BLaER1 treated with 17β-estradiol and CSF1 and Interleukin-3, amounts not matched to agents 10 nM and 100 nM (cell line): ENCODE data around the gene MAD1L1.
A peak's percentile ranks its signal among the peaks of the same experiment; 100 is the strongest.

Experiments
- H3K27ac ChIP-seq, 11 experiments: shearing (Covaris generic); formaldehyde crosslinking; 2 replicates each; pipeline ENCODE4 v1.8.1; 2022
- H3K27me3 ChIP-seq, 11 experiments: shearing (Covaris generic); formaldehyde crosslinking; 2 replicates each; pipeline ENCODE4 v1.8.1; 2022
- H3K36me3 ChIP-seq, 11 experiments: shearing (Covaris generic); formaldehyde crosslinking; 2 replicates each; pipeline ENCODE4 v1.8.1; 2022
- H3K4me1 ChIP-seq, 10 experiments: shearing (Covaris generic); formaldehyde crosslinking; 2 replicates each; pipeline ENCODE4 v1.8.1; 2022
- H3K4me2 ChIP-seq, 11 experiments: shearing (Covaris generic); formaldehyde crosslinking; 2 replicates each; pipeline ENCODE4 v1.8.1; 2022
- H3K4me3 ChIP-seq, 10 experiments: shearing (Covaris generic); formaldehyde crosslinking; 2 replicates each; pipeline ENCODE4 v1.8.1; 2022
- H3K9ac ChIP-seq, 11 experiments: shearing (Covaris generic); formaldehyde crosslinking; 2 replicates each; pipeline ENCODE4 v1.8.1; 2022
- H3K9me3 ChIP-seq, 11 experiments: shearing (Covaris generic); formaldehyde crosslinking; replicated peaks in 1 of 11; 2 replicates each; pipeline ENCODE4 v1.8.1; 2022
- H4K20me1 ChIP-seq, 11 experiments: shearing (Covaris generic); formaldehyde crosslinking; 2 replicates each; pipeline ENCODE4 v1.8.1; 2022
- Cebpa-rat ChIP-seq, 11 experiments: shearing (Covaris generic); IDR thresholded peaks; 2 replicates each; pipeline ENCODE4 v1.8.1; 2022

Gene MAD1L1

DNA sequence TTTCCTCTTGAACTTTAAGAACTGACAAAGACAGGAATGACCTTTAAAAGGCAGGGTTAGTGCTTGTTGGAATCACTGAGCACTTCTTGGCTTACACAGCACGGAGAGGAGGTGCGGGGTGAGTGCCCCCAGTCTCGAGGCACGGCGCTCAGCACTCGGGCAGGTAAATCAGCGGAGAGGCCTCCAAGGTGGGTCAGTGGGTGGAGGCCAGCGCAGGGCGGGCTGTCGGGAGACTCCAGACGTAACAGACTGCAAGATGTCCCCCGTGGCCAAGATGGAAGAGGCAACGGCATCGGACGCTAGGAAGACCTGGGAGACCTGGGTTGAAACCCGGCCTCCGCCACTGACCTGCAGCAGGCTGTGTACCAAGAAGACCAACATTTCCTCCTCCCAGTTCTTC is 149.4 kb downstream of the MAD1L1 start:
- Histone ChIP-seq H3K4me2 (peak overlapping the region in 5 of 11 experiments; percentile 3 to 67 (median 57); a peak in 4 of 22 replicates), H3K9ac (no peak overlapping the region), H3K27me3 (no peaks in the 10 kb centered on the region), H3K4me1 (peaks cover 26 to 99% (median 93%) of the 10 kb centered on the region in 10 experiments), H3K27ac (no peak overlapping the region), H3K36me3 (peaks cover 16 to 46% (median 27%) of the 10 kb centered on the region in 11 experiments; a peak in 21 of 22 replicates), H3K4me3 (no peak overlapping the region), H4K20me1 (peaks cover 84 to 99% (median 98%) of the 10 kb centered on the region in 11 experiments), H3K9me3 (no peaks in the 10 kb centered on the region)
- no peak for TF ChIP-seq Cebpa-rat (IDR thresholded peaks at IDR 0.05)

DNA sequence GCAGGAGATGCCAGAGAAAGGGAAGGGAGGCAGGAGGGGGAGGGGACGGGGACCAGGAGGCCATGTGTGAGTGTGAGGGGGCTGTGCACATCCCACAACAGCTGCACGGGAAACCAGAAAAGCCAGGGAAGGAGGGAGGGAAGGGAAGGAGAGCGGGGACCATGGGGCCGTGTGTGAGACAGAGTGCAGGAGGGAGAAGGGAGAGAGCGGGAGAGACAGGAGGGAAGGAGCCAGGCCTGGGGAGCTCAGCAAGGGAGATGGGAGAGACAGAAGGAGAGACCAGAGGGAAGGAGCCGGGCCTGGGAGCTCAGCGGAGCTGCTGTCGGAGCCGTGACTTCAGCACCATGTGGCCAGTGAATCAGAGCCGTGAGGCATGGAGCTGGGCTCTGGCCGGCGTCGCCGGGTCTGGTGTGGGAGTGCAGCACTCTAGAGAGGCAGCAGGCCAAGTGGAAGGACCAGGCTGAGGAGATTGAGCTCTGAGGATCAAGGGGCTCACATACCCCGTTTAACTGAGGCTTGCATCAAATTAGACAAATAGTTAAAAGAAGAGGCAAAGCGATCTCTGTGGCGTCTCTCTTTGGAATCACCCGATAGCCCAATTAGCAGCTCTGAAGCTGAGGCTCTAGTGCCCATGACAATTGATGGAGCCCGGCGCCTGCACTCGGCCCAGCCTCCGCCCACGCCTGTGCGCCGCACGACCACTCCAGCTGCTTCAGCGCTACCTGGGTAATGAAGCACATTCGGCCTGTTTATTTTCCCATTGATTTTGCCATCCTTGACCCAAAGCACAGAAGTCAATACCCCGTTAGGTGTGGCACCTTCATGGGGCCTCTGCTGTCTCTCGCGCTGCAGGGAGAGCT is 150.4 kb downstream of the MAD1L1 start:
- Histone ChIP-seq H4K20me1 (peaks cover 83 to 99% (median 98%) of the 10 kb centered on the region in 11 experiments), H3K4me2 (peak overlapping the region in 9 of 11 experiments; percentile 37 to 72 (median 61); a peak in 17 of 22 replicates), H3K9me3 (no peaks in the 10 kb centered on the region), H3K4me1 (peaks cover 16 to 99% (median 91%) of the 10 kb centered on the region in 10 experiments), H3K9ac (peak overlapping the region in 1 of 11 experiments; percentile 39; a peak in 4 of 22 replicates), H3K4me3 (no peak overlapping the region), H3K27ac (no peak overlapping the region), H3K36me3 (peaks cover 16 to 55% (median 33%) of the 10 kb centered on the region in 11 experiments; a peak in 21 of 22 replicates), H3K27me3 (no peaks in the 10 kb centered on the region)
- no peak for TF ChIP-seq Cebpa-rat (IDR thresholded peaks at IDR 0.05)

DNA sequence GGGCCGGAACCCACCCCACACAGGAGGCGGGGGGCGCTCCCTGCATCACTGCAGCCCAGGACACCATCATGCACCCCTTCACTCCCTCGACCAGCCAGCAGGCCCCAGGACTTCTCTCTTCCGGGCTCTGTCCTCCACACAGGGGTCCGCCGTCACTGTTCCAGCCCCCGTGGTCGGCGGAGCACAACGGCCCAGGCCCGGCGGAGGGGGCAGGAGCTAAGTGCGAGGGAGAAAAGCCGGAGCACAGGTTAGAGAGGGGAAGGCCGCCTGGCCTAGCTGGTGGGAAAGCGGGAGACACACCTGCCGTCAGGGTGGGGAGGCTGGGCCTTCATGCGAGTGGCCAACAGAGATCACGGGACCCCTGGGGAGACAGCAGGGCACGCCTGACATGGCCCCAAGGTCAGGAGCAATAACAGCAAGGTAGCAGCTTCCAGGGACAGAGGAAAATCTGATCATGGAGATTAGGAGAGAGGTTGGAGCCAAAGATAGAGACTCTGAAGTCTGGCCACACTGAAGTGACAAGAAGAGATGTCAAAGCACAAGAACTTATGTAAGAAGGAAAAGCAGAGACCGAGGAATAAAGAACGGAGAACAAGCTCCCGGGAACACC is 151.1 kb downstream of the MAD1L1 start:
- Histone ChIP-seq H3K4me1 (peaks cover 10 to 99% (median 91%) of the 10 kb centered on the region in 10 experiments), H3K4me3 (no peak overlapping the region), H3K4me2 (peak overlapping the region in 9 of 11 experiments; percentile 37 to 72 (median 61); a peak in 16 of 22 replicates), H4K20me1 (peaks cover 80 to 99% (median 98%) of the 10 kb centered on the region in 11 experiments), H3K9me3 (peaks cover 0 to 5% (median 2%) of the 10 kb centered on the region in 11 experiments; a peak in 6 of 22 replicates), H3K27ac (no peak overlapping the region), H3K36me3 (peaks cover 23 to 63% (median 40%) of the 10 kb centered on the region in 11 experiments), H3K27me3 (no peaks in the 10 kb centered on the region), H3K9ac (peak overlapping the region in 1 of 11 experiments; percentile 39; a peak in 1 of 22 replicates)
- TF ChIP-seq Cebpa-rat (IDR thresholded peaks at IDR 0.05), result no peak

DNA sequence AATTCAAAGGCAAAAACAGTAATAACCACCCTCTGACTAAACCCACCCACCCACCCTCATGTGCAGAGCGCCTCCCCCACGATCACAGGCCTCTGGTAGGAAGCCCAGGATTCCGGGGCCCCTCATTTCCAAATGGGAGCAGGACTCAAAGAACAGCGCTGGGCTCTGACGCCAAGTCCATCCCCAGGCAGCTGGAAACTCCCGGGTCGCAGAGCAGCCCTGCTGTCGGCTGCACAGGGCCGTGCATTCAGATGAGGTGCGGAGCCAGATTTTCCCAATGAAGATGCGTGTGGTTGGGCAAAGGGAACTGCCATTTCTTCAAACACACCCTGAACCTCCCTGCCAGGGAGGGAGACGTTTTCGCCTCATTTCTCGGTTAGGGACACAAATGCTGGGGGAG is 152.3 kb downstream of the MAD1L1 start:
- Histone ChIP-seq H3K36me3 (peaks cover 28 to 64% (median 52%) of the 10 kb centered on the region in 11 experiments), H3K27me3 (peaks cover 0 to 8% (median 0%) of the 10 kb centered on the region in 11 experiments; a peak in 6 of 22 replicates), H3K9me3 (peaks cover 0 to 11% (median 4%) of the 10 kb centered on the region in 11 experiments; a peak in 6 of 22 replicates), H3K27ac (no peak overlapping the region), H3K4me1 (peaks cover 18 to 99% (median 91%) of the 10 kb centered on the region in 10 experiments), H3K4me2 (peak overlapping the region in 8 of 11 experiments; percentile 5 to 95 (median 70); a peak in 13 of 22 replicates), H4K20me1 (peaks cover 78 to 99% (median 98%) of the 10 kb centered on the region in 11 experiments), H3K9ac (no peak overlapping the region), H3K4me3 (no peak overlapping the region)
- TF ChIP-seq Cebpa-rat (IDR thresholded peaks at IDR 0.05), result no peak

DNA sequence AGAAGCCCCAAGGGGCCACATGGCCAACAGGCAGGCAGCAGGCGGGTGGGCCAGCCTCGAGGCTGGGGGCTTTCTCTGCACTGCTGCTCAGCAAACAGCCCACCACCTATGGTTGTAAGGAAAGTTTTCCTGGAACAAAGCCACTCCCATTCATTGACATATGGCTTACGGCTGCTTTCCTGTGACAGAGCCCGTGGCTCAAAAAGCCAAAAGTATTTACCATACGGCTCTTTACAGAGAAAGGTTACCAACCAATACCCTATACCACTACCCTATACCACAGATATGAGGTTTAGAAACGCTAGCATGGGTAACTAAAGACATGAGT is 152.7 kb downstream of the MAD1L1 start:
- peak overlapping the region in 4 of 11 experiments; percentile 5 to 51 (median 44); a peak in 5 of 22 replicates for H3K9ac ChIP-seq

DNA sequence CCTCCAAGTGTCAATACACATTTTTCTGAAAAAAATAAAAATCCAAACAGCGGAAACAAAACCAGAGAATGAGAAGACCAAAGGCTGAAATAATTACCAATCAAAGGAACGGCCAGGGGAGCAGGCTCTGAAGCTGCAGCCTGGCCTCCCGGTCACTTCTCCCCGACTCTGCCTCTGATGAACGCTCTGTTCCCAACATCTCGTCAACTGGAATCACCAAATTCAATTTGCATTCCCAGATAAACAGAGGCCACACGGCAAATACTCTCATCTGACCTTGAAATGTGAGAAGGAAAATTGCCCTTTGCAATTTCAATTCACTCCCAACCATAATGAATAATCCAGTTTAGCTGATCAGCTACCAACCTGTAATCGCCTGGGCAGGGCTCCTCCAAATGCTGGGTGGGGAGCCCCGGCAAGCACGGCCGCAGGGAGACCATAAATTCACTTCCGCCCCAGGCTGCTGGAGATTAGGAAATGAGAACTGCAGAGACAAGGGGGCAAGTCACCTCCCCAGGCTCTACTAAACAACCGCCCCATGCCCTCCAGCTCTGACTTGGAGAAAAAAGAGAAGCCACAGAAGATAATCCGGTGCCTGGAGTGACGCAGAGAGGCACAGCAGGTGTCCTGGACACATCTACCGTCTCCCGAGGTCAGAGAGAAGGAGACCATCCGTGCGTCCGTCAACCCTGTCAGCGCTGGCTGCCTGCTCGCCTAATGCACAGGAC is 153.2 kb downstream of the MAD1L1 start:
- Histone ChIP-seq H3K4me1 (peaks cover 28 to 99% (median 92%) of the 10 kb centered on the region in 10 experiments), H3K27me3 (peaks cover 0 to 18% (median 0%) of the 10 kb centered on the region in 11 experiments; a peak in 7 of 22 replicates), H3K4me2 (peak overlapping the region; percentile 65 to 96 (median 83)), H3K4me3 (no peak overlapping the region), H4K20me1 (peaks cover 84 to 99% (median 98%) of the 10 kb centered on the region in 11 experiments), H3K9me3 (peaks cover 0 to 11% (median 4%) of the 10 kb centered on the region in 11 experiments; a peak in 6 of 22 replicates), H3K27ac (peak overlapping the region in 1 of 11 experiments; percentile 3; a peak in 1 of 22 replicates), H3K9ac (peak overlapping the region in 5 of 11 experiments; percentile 5 to 59 (median 49); a peak in 6 of 22 replicates), H3K36me3 (peaks cover 26 to 58% (median 45%) of the 10 kb centered on the region in 11 experiments)
- no peak for TF ChIP-seq Cebpa-rat (IDR thresholded peaks at IDR 0.05)

More for the DNA sequence above, 152.7 kb downstream of the MAD1L1 start:
- peaks cover 28 to 62% (median 47%) of the 10 kb centered on the region in 11 experiments for H3K36me3 ChIP-seq
- H3K4me2 ChIP-seq, result peak overlapping the region; percentile 65 to 96 (median 83)
- H3K4me1 ChIP-seq, result peaks cover 22 to 99% (median 92%) of the 10 kb centered on the region in 10 experiments
- H3K9me3 ChIP-seq, result peaks cover 0 to 11% (median 4%) of the 10 kb centered on the region in 11 experiments; a peak in 6 of 22 replicates
- H4K20me1 ChIP-seq, result peaks cover 78 to 99% (median 98%) of the 10 kb centered on the region in 11 experiments
- H3K27me3 ChIP-seq, result peaks cover 0 to 13% (median 0%) of the 10 kb centered on the region in 11 experiments; a peak in 7 of 22 replicates
- no peak for TF ChIP-seq Cebpa-rat (IDR thresholded peaks at IDR 0.05)
- H3K4me3 ChIP-seq, result no peak overlapping the region
- peak overlapping the region in 1 of 11 experiments; percentile 3; a peak in 1 of 22 replicates for H3K27ac ChIP-seq

DNA sequence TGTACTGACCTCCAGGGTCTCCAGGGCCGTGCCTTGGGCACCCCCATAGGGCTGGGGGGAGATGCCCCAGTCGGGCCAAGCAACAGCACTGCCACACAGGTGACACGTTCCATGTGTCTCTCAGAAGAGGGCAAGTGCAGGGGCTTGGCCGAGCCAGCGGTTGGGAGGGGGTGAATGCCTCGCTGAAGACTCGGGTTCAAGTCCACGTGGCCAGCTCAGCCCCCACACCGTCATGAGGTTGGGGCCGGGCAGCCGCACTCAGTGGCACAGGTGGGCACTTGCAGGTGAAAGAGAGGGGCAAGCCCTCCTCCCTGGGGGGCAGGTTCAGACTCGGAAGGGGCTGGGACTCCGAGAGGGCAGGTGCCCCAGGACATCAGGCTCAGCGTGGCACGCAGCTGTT is 153.8 kb downstream of the MAD1L1 start:
- Histone ChIP-seq H3K9ac (no peak overlapping the region), H3K9me3 (peaks cover 0 to 11% (median 4%) of the 10 kb centered on the region in 11 experiments; a peak in 6 of 22 replicates), H3K27me3 (peaks cover 0 to 24% (median 0%) of the 10 kb centered on the region in 11 experiments; a peak in 8 of 22 replicates), H3K4me2 (peak overlapping the region in 9 of 11 experiments; percentile 73 to 96 (median 83); a peak in 18 of 22 replicates), H3K27ac (no peak overlapping the region), H3K4me1 (peaks cover 34 to 99% (median 94%) of the 10 kb centered on the region in 10 experiments), H3K4me3 (no peak overlapping the region), H3K36me3 (peaks cover 21 to 52% (median 40%) of the 10 kb centered on the region in 11 experiments), H4K20me1 (peaks cover 84 to 99% (median 98%) of the 10 kb centered on the region in 11 experiments)
- TF ChIP-seq Cebpa-rat (IDR thresholded peaks at IDR 0.05), result no peak

DNA sequence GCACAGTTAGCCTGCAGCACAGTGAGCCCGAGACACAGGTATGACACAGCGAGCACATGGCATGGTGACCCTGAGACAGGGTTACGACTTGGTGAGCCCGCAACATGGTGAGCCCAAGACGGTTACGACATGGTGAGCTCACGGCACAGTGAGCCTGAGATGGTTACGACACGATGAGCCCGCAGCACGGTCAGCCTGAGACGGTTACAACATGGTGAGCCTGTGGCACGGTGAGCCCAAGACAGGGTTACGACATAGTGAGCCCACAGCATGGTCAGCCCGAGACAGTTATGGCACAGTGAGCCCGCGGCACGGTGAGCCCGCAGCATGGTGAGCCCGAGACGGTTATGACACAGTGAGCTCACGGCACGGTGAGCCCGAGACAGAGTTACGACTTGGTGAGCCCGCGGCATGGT is 156.1 kb downstream of the MAD1L1 start:
- H3K4me3 ChIP-seq, result no peak overlapping the region
- no peak overlapping the region for H3K27ac ChIP-seq
- peak overlapping the region in 7 of 11 experiments; percentile 84 to 99 (median 96); a peak in 8 of 22 replicates for H3K4me2 ChIP-seq
- peaks cover 13 to 38% (median 27%) of the 10 kb centered on the region in 11 experiments for H3K36me3 ChIP-seq
- peaks cover 0 to 47% (median 0%) of the 10 kb centered on the region in 11 experiments; a peak in 8 of 22 replicates for H3K27me3 ChIP-seq
- H3K9me3 ChIP-seq, result peaks cover 0 to 11% (median 4%) of the 10 kb centered on the region in 11 experiments; a peak in 6 of 22 replicates
- no peak overlapping the region for H3K9ac ChIP-seq
- TF ChIP-seq Cebpa-rat (IDR thresholded peaks at IDR 0.05), result peak in 2 of 11 experiments; percentile 38 to 61; a peak in 2 of 22 replicates
- H4K20me1 ChIP-seq, result peaks cover 84 to 99% (median 98%) of the 10 kb centered on the region in 11 experiments
- H3K4me1 ChIP-seq, result peaks cover 53 to 99% (median 96%) of the 10 kb centered on the region in 10 experiments
